Neural progenitor cell (in vitro differentiated cells): ENCODE measurements around the gene SPATA6L.

Experiments used
- CTCF ChIP-seq: fragments of 200-600 bp; sonication (generic); IDR thresholded peaks from 2 replicates; pipeline ENCODE4 v1.5.1; 2017; ENCODE audit warnings: antibody characterized with exemption, mild to moderate bottlenecking
- EZH2 ChIP-seq: fragments of 200-600 bp; sonication (generic); IDR thresholded peaks from 2 replicates; pipeline ENCODE4 v1.6.1; 2017; ENCODE audit warnings: antibody characterized with exemption, mild to moderate bottlenecking, moderate library complexity
- EZH2phosphoT487 ChIP-seq: fragments of 200-600 bp; sonication (generic); IDR thresholded peaks from 2 replicates; pipeline ENCODE4 v1.6.1; 2017; ENCODE audit warnings: antibody characterized with exemption

- no peak for TF ChIP-seq CTCF
- TF ChIP-seq EZH2: no peak
- TF ChIP-seq EZH2phosphoT487: no peak
Measured at GRCh38 chr9:4579001-4579400, 87.3 kb downstream of the SPATA6L start.
